ENCODE data around the gene IWS1.
A peak's percentile ranks its signal among the peaks of the same experiment; 100 is the strongest.

Gene IWS1

DNA sequence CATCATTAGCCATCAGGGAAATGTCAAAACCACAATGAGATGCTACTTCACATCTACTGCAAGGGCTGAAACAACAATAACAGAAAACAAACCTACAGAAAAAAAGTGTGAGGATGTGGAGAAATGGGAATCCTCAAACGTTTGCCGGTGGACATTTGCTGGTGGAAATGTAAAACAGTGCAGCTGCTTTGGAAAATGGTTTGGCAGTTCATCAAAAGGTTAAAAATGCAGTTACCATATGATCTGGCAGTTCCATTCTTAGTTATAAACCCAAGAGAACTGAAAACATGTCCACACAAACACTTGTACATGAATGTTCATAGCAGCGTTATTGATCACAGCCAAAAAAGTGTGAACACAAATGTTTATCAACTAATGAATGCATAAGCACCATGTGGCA, 63.8 kb downstream of the IWS1 start:
- Histone ChIP-seq H3K9me3 (ENCODE audit: control extremely low read depth in 1 of 5, control insufficient read depth in 4 of 5, insufficient read depth in 2 of 5, low read depth in 1 of 5, low read length in 4 of 5) (no peaks in the 10 kb centered on the region), H3K4me1 (ENCODE audit: control extremely low read depth in 1 of 4, control insufficient read depth in 4 of 4, insufficient read depth in 4 of 4, low read length in 3 of 4) (no peaks in the 10 kb centered on the region), H3K36me3 (ENCODE audit: control insufficient read depth in 4 of 4, insufficient read depth in 4 of 4, low read length in 3 of 4) (peaks cover 0 to 4% (median 3%) of the 10 kb centered on the region in 4 experiments), H3K4me3 (ENCODE audit: control insufficient read depth in 1 of 7, extremely low read depth in 1 of 7, insufficient read depth in 4 of 7, low read depth in 2 of 7, low read length in 6 of 7) (no peak overlapping the region), H3K27ac (ENCODE audit: insufficient read depth in 1 of 2, low read depth in 1 of 2, low read length in 2 of 2, poor library complexity in 1 of 2, severe bottlenecking in 2 of 2) (no peak overlapping the region), H3K27me3 (replicated peaks in 2 of 5; ENCODE audit: control insufficient read depth in 4 of 5, insufficient read depth in 5 of 5, low read length in 4 of 5) (no peaks in the 10 kb centered on the region)
- no CpG with 5 or more reads among the region's 3 CpGs for WGBS (ENCODE audit: insufficient coverage)
- no peak for DNase-seq
- ChIA-PET POLR2A (no interaction called here), CTCF (interaction anchor here (1.0 to 1.5 kb wide), 3 partner anchors 16 to 46 kb away, joined by 3 to 5 read pairs (median 3); no protein-coding TSS in a partner anchor)

DNA sequence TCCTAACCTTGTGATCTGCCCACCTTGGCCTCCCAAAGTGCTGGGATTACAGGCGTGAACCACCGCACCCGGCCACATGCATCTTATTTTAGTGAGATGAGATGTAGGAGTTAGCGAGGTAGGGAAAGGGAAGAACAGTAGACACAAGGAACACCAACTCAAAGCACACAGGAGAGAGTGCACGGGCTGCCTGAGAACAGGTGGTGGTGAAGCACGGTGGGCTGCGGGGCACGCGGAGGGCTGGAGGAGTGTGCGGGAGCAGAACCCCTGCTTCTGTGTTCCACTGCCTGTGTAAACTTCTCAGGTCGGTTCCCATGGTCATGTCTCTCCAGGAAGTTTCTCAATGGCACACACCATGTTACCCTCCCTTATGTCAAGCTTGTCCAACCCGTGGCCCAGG, 69.3 kb downstream of the IWS1 start:
- WGBS (ENCODE audit: insufficient coverage) = over 99% methylated on average over 8 of the region's 12 CpGs
- ChIA-PET CTCF (interaction anchor here (0.6 to 0.9 kb wide), 2 partner anchors 41 to 133 kb away, joined by 3 read pairs; no protein-coding TSS in a partner anchor), POLR2A (no interaction called here)
- no peak overlapping the region for H3K27ac ChIP-seq (ENCODE audit: insufficient read depth in 1 of 2, low read depth in 1 of 2, low read length in 2 of 2, poor library complexity in 1 of 2, severe bottlenecking in 2 of 2)
- no peaks in the 10 kb centered on the region for H3K36me3 ChIP-seq (ENCODE audit: control insufficient read depth in 4 of 4, insufficient read depth in 4 of 4, low read length in 3 of 4)
- no peaks in the 10 kb centered on the region for H3K27me3 ChIP-seq (replicated peaks in 2 of 5; ENCODE audit: control insufficient read depth in 4 of 5, insufficient read depth in 5 of 5, low read length in 4 of 5)
- no peak overlapping the region for H3K4me3 ChIP-seq (ENCODE audit: control insufficient read depth in 1 of 7, extremely low read depth in 1 of 7, insufficient read depth in 4 of 7, low read depth in 2 of 7, low read length in 6 of 7)
- H3K4me1 ChIP-seq (ENCODE audit: control extremely low read depth in 1 of 4, control insufficient read depth in 4 of 4, insufficient read depth in 4 of 4, low read length in 3 of 4) = no peaks in the 10 kb centered on the region
- DNase-seq = no peak
- H3K9me3 ChIP-seq (ENCODE audit: control extremely low read depth in 1 of 5, control insufficient read depth in 4 of 5, insufficient read depth in 2 of 5, low read depth in 1 of 5, low read length in 4 of 5) = no peaks in the 10 kb centered on the region

DNA sequence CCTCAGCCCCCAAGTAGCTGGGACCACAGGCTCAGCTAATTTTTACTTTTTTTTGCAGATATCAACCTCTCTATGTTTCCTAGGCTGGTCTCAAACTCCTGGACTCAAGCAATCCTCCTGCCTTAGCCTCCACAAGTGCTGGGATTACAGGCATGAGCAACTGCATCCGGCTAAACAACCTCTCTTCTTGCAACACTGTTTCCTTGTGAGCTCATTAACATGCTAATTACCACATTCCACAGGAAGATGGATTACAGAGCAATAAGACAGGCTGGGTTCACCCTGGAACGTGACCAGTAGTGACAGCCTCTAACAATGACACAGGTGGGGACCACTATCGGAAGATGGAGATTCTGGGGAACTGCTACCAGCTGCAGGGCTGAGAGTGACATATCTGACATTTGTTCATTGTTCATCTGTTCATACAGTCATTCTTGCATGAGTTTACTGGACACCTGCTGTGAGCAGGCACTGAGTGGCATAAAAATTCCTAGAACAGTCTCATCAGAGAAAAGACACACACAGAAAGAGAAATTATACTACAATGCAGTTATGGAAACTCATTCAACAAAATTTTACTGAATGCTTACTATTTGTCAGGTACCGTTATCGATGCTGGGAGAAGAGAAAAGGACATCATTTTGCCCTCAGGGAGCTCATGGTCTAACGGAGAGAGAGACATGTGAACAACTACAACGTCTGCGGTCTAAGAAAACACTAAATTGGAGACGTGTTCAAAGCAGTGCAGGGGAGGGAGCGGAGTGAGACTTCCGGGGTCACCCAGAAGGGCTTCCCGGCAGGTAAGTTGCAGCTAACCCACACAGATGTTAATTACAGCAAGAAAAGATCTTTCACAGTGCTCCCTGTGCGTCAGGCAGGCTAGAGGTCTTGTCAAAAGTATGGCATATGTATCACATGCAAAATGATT, 70.5 kb downstream of the IWS1 start:
- Histone ChIP-seq H3K4me3 (ENCODE audit: control insufficient read depth in 1 of 7, extremely low read depth in 1 of 7, insufficient read depth in 4 of 7, low read depth in 2 of 7, low read length in 6 of 7) (no peak overlapping the region), H3K36me3 (ENCODE audit: control insufficient read depth in 4 of 4, insufficient read depth in 4 of 4, low read length in 3 of 4) (no peaks in the 10 kb centered on the region), H3K27me3 (replicated peaks in 2 of 5; ENCODE audit: control insufficient read depth in 4 of 5, insufficient read depth in 5 of 5, low read length in 4 of 5) (no peaks in the 10 kb centered on the region), H3K4me1 (ENCODE audit: control extremely low read depth in 1 of 4, control insufficient read depth in 4 of 4, insufficient read depth in 4 of 4, low read length in 3 of 4) (no peaks in the 10 kb centered on the region), H3K27ac (ENCODE audit: insufficient read depth in 1 of 2, low read depth in 1 of 2, low read length in 2 of 2, poor library complexity in 1 of 2, severe bottlenecking in 2 of 2) (no peak overlapping the region), H3K9me3 (ENCODE audit: control extremely low read depth in 1 of 5, control insufficient read depth in 4 of 5, insufficient read depth in 2 of 5, low read depth in 1 of 5, low read length in 4 of 5) (no peaks in the 10 kb centered on the region)
- WGBS (ENCODE audit: insufficient coverage) = 96% methylated on average over 12 of the region's 13 CpGs
- CTCF ChIA-PET = interaction anchor here (1.2 kb wide), 1 partner anchor 9 kb away, joined by 5 read pairs; no protein-coding TSS in a partner anchor
- POLR2A ChIA-PET = no interaction called here
- DNase-seq = no peak

DNA sequence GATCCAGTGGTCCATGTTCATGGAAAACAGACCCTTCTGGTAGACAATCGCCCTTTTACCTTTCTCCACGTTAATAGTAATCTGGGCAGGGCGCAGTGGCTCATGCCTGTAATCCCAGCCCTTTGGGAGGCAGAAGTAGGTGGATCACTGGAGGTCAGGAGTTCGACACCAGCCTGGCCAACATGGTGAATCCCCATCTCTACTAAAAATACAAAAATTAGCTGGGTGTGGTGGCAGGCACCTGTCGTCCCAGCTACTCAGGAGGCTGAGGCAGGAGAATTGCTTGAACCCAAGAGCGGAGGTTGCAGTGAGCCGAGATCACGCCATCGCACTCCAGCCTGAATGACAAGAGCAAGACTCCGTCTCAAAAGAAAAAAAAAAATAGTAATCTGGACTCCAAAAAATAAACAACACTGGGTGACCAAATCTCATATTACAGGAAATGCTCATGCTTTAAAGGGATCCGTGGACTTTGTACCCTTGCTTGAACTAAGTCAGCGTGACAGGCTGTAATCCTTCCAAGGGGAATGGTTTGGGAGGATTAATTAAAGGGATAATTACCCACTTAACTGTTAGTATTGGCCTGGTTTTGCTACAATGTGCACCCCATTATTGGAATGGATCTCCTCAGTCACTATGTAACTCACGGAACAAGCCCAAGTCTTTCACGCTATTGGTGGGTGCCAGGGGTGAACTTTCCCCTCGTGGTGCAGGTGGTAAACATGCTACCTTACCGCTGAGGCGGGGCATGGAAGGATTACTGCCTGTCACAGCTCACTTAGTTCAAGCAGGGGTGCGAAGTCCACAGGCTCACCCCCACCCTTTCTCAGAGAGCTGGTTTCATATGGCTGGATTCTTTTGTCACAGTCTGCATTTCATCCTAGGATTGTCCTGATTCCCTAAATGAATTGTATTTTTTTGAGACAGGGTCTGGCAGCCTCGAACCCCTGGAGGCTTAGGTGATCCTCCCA, 71.4 kb downstream of the IWS1 start:
- H3K36me3 ChIP-seq (ENCODE audit: control insufficient read depth in 4 of 4, insufficient read depth in 4 of 4, low read length in 3 of 4) = no peaks in the 10 kb centered on the region
- H3K4me1 ChIP-seq (ENCODE audit: control extremely low read depth in 1 of 4, control insufficient read depth in 4 of 4, insufficient read depth in 4 of 4, low read length in 3 of 4) = no peaks in the 10 kb centered on the region
- 99% methylated on average over 10 of the region's 19 CpGs for WGBS (ENCODE audit: insufficient coverage)
- H3K4me3 ChIP-seq (ENCODE audit: control insufficient read depth in 1 of 7, extremely low read depth in 1 of 7, insufficient read depth in 4 of 7, low read depth in 2 of 7, low read length in 6 of 7) = no peak overlapping the region
- no peaks in the 10 kb centered on the region for H3K27me3 ChIP-seq (replicated peaks in 2 of 5; ENCODE audit: control insufficient read depth in 4 of 5, insufficient read depth in 5 of 5, low read length in 4 of 5)
- no peak for DNase-seq
- no peaks in the 10 kb centered on the region for H3K9me3 ChIP-seq (ENCODE audit: control extremely low read depth in 1 of 5, control insufficient read depth in 4 of 5, insufficient read depth in 2 of 5, low read depth in 1 of 5, low read length in 4 of 5)
- CTCF ChIA-PET = interaction anchor here (1.1 to 2.8 kb wide), 6 partner anchors 8 to 131 kb away, joined by 3 to 14 read pairs (median 4); no protein-coding TSS in a partner anchor
- POLR2A ChIA-PET = no interaction called here
- H3K27ac ChIP-seq (ENCODE audit: insufficient read depth in 1 of 2, low read depth in 1 of 2, low read length in 2 of 2, poor library complexity in 1 of 2, severe bottlenecking in 2 of 2) = no peak overlapping the region

DNA sequence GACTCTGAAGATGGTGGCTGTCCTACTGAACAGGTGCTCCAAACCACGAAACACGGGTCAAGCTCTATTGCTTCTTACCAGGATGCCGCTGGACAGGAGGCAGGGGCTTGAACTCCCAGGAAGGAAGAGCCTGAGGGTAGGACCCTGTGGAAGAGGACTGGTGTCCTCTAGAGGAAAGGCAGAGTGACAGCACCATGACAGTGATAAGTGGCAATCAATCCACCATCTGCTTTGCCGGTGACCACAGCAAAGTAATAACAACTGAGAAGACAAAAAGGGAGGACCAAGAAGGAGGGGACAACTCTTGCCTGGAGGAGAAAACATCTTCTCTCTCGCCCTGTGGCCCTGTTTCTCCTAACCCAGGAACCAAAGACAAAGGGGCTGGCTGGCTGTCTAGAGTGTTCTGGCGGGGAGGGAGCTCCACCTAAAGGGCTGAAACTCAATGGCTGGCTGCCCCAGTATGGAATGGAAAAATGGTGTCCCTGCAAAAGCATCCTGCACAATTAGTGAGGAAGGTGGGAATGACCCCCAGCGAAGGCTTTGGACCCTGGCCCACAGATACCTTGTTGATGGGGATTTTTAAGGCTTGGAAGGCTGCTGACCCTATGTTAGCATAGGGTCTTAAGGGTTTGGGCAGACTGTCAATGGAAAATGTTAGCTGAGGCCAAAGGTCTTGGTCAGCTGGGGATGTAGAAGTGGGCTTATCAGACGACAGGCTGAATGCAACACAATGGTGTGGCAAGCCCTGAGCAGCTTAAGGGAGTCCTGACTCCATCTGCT, 72.7 kb downstream of the IWS1 start:
- ChIA-PET POLR2A (no interaction called here), CTCF (interaction anchor here (0.6 to 2.8 kb wide), 12 partner anchors 12 to 129 kb away, joined by 3 to 14 read pairs (median 5); no protein-coding TSS in a partner anchor)
- Histone ChIP-seq H3K27me3 (replicated peaks in 2 of 5; ENCODE audit: control insufficient read depth in 4 of 5, insufficient read depth in 5 of 5, low read length in 4 of 5) (no peaks in the 10 kb centered on the region), H3K4me1 (ENCODE audit: control extremely low read depth in 1 of 4, control insufficient read depth in 4 of 4, insufficient read depth in 4 of 4, low read length in 3 of 4) (no peaks in the 10 kb centered on the region), H3K4me3 (ENCODE audit: control insufficient read depth in 1 of 7, extremely low read depth in 1 of 7, insufficient read depth in 4 of 7, low read depth in 2 of 7, low read length in 6 of 7) (no peak overlapping the region), H3K9me3 (ENCODE audit: control extremely low read depth in 1 of 5, control insufficient read depth in 4 of 5, insufficient read depth in 2 of 5, low read depth in 1 of 5, low read length in 4 of 5) (no peaks in the 10 kb centered on the region), H3K36me3 (ENCODE audit: control insufficient read depth in 4 of 4, insufficient read depth in 4 of 4, low read length in 3 of 4) (no peaks in the 10 kb centered on the region), H3K27ac (ENCODE audit: insufficient read depth in 1 of 2, low read depth in 1 of 2, low read length in 2 of 2, poor library complexity in 1 of 2, severe bottlenecking in 2 of 2) (no peak overlapping the region)
- WGBS (ENCODE audit: insufficient coverage) = 96% methylated on average over 6 of the region's 8 CpGs
- DNase-seq = peak; percentile 7 to 28 (median 10)

DNA sequence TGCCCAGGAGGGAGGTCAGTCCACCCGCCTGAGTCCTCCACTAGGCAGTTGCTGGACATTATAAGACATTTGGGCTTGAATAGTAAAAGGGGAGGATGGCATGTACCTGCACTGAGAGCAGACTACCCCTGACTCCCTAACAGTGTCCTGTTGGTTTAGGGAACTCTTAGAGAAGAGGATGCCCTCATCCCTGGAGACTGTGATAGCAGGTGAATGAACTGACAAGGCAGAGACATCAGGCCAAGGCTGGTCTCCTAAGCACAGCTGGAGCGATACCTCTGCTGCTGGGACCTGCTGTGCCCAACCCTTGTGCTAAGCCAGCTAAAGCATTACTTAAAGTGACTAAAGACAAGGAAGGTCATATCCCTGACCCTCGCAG, 73.3 kb downstream of the IWS1 start:
- no peak overlapping the region for H3K4me3 ChIP-seq (ENCODE audit: control insufficient read depth in 1 of 7, extremely low read depth in 1 of 7, insufficient read depth in 4 of 7, low read depth in 2 of 7, low read length in 6 of 7)
- no peaks in the 10 kb centered on the region for H3K36me3 ChIP-seq (ENCODE audit: control insufficient read depth in 4 of 4, insufficient read depth in 4 of 4, low read length in 3 of 4)
- ChIA-PET POLR2A (no interaction called here), CTCF (interaction anchor here (0.6 to 2.8 kb wide), 10 partner anchors 11 to 129 kb away, joined by 3 to 14 read pairs (median 5); no protein-coding TSS in a partner anchor)
- no peaks in the 10 kb centered on the region for H3K9me3 ChIP-seq (ENCODE audit: control extremely low read depth in 1 of 5, control insufficient read depth in 4 of 5, insufficient read depth in 2 of 5, low read depth in 1 of 5, low read length in 4 of 5)
- H3K27ac ChIP-seq (ENCODE audit: insufficient read depth in 1 of 2, low read depth in 1 of 2, low read length in 2 of 2, poor library complexity in 1 of 2, severe bottlenecking in 2 of 2) = no peak overlapping the region
- H3K4me1 ChIP-seq (ENCODE audit: control extremely low read depth in 1 of 4, control insufficient read depth in 4 of 4, insufficient read depth in 4 of 4, low read length in 3 of 4) = no peaks in the 10 kb centered on the region
- 100% methylated on average over 2 of the region's 3 CpGs for WGBS (ENCODE audit: insufficient coverage)
- no peak for DNase-seq
- no peaks in the 10 kb centered on the region for H3K27me3 ChIP-seq (replicated peaks in 2 of 5; ENCODE audit: control insufficient read depth in 4 of 5, insufficient read depth in 5 of 5, low read length in 4 of 5)

Data from common myeloid progenitor, CD34-positive (primary cell).